ENCODE measurements around the gene BCAS4.

BCAS4 gene

GRCh38 chr20:50892394-50892793 lies 97.5 kb downstream of the BCAS4 start:
- H3K79me2 ChIP-seq (ENCODE audit: insufficient read depth, low read length): peaks cover 6% of the 10 kb centered on the region
- peaks cover 65% of the 10 kb centered on the region for H4K20me1 ChIP-seq (ENCODE audit: insufficient read depth, low read length)
- H3K36me3 ChIP-seq (ENCODE audit: insufficient read depth, low read length): peaks cover 95% of the 10 kb centered on the region
- DNase-seq (no peak), ATAC-seq (ENCODE audit: insufficient read depth, low read depth) (no peak)
- H3K9ac ChIP-seq (ENCODE audit: low read depth, low read length): no peak overlapping the region
- no peak overlapping the region for H3K27ac ChIP-seq (ENCODE audit: low read length)
- no peak overlapping the region for H3K4me3 ChIP-seq (ENCODE audit: low read depth in 1 of 2, low read length in 2 of 2)
- H3K4me2 ChIP-seq (ENCODE audit: insufficient read depth, low read length): no peak overlapping the region
- H3K4me1 ChIP-seq (ENCODE audit: insufficient read depth, low read length): no peaks in the 10 kb centered on the region
- TF ChIP-seq CTCF (IDR thresholded peaks at IDR 0.05; ENCODE audit: borderline replicate concordance, extremely low read depth, low read length, poor library complexity, severe bottlenecking) (no peak), EZH2 (IDR thresholded peaks at IDR 0.05; ENCODE audit: borderline replicate concordance, low read depth, low read length, severe bottlenecking) (no peak)
- no peaks in the 10 kb centered on the region for H3K9me3 ChIP-seq (ENCODE audit: insufficient read depth, low read length, severe bottlenecking)
- no peaks in the 10 kb centered on the region for H3K27me3 ChIP-seq (ENCODE audit: insufficient read depth, low read length, poor library complexity)
- H2AFZ ChIP-seq (ENCODE audit: low read depth, low read length): no peak overlapping the region

GRCh38 chr20:50893620-50894019 lies 98.8 kb downstream of the BCAS4 start:
- DNase-seq (peak; percentile 1), ATAC-seq (ENCODE audit: insufficient read depth, low read depth) (no peak)
- no peak overlapping the region for H3K27ac ChIP-seq (ENCODE audit: low read length)
- H4K20me1 ChIP-seq (ENCODE audit: insufficient read depth, low read length): peaks cover 67% of the 10 kb centered on the region
- no peaks in the 10 kb centered on the region for H3K9me3 ChIP-seq (ENCODE audit: insufficient read depth, low read length, severe bottlenecking)
- no peak overlapping the region for H2AFZ ChIP-seq (ENCODE audit: low read depth, low read length)
- H3K27me3 ChIP-seq (ENCODE audit: insufficient read depth, low read length, poor library complexity): no peaks in the 10 kb centered on the region
- H3K9ac ChIP-seq (ENCODE audit: low read depth, low read length): no peak overlapping the region
- TF ChIP-seq CTCF (IDR thresholded peaks at IDR 0.05; ENCODE audit: borderline replicate concordance, extremely low read depth, low read length, poor library complexity, severe bottlenecking) (no peak), EZH2 (IDR thresholded peaks at IDR 0.05; ENCODE audit: borderline replicate concordance, low read depth, low read length, severe bottlenecking) (no peak)
- H3K4me2 ChIP-seq (ENCODE audit: insufficient read depth, low read length): no peak overlapping the region
- no peaks in the 10 kb centered on the region for H3K4me1 ChIP-seq (ENCODE audit: insufficient read depth, low read length)
- H3K36me3 ChIP-seq (ENCODE audit: insufficient read depth, low read length): peaks cover 96% of the 10 kb centered on the region
- H3K4me3 ChIP-seq (ENCODE audit: low read depth in 1 of 2, low read length in 2 of 2): no peak overlapping the region
- H3K79me2 ChIP-seq (ENCODE audit: insufficient read depth, low read length): peaks cover 19% of the 10 kb centered on the region

- H3K4me3 ChIP-seq (ENCODE audit: low read depth in 1 of 2, low read length in 2 of 2): no peak overlapping the region
- H3K4me2 ChIP-seq (ENCODE audit: insufficient read depth, low read length): no peak overlapping the region
- H3K4me1 ChIP-seq (ENCODE audit: insufficient read depth, low read length): no peaks in the 10 kb centered on the region
- H3K9me3 ChIP-seq (ENCODE audit: insufficient read depth, low read length, severe bottlenecking): no peaks in the 10 kb centered on the region
- ATAC-seq (ENCODE audit: insufficient read depth, low read depth) (no peak), DNase-seq (no peak)
- H2AFZ ChIP-seq (ENCODE audit: low read depth, low read length): no peak overlapping the region
- peaks cover 28% of the 10 kb centered on the region for H3K79me2 ChIP-seq (ENCODE audit: insufficient read depth, low read length)
- peaks cover 65% of the 10 kb centered on the region for H4K20me1 ChIP-seq (ENCODE audit: insufficient read depth, low read length)
- no peak overlapping the region for H3K27ac ChIP-seq (ENCODE audit: low read length)
- peaks cover 96% of the 10 kb centered on the region for H3K36me3 ChIP-seq (ENCODE audit: insufficient read depth, low read length)
- H3K9ac ChIP-seq (ENCODE audit: low read depth, low read length): no peak overlapping the region
- TF ChIP-seq EZH2 (IDR thresholded peaks at IDR 0.05; ENCODE audit: borderline replicate concordance, low read depth, low read length, severe bottlenecking) (no peak), CTCF (IDR thresholded peaks at IDR 0.05; ENCODE audit: borderline replicate concordance, extremely low read depth, low read length, poor library complexity, severe bottlenecking) (no peak)
- H3K27me3 ChIP-seq (ENCODE audit: insufficient read depth, low read length, poor library complexity): no peaks in the 10 kb centered on the region
These were observed 100.4 kb downstream of the BCAS4 start for GRCh38 chr20:50895111-50895830.

Measured in DND-41 (cell line).